Body of pancreas (tissue), 4 donors: ENCODE results near the gene TAP2. TPM values are rescaled to one million over a fixed set of nuclear protein-coding genes. Genes with fewer than 3 reads are reported as not detected.
A peak's percentile ranks its signal among the peaks of the same experiment; 100 is the strongest.

Source experiments
- ATAC-seq: fragments of 150-250 bp; one replicate; pipeline ENCODE4 v1.9.1; 2016
- DNase-seq, 4 donors: peaks; one replicate each; pipeline ENCODE4 v3.0.0-alpha.2; 2019
- H3K27ac ChIP-seq, 4 donors: fragments of 200-600 bp; sonication (generic); 1 replicate in 3 of 4; 2 replicates in 1 of 4; pipeline versions ENCODE4 v1.5.1 to v1.6.1; 2016 to 2019; ENCODE audit warnings: mild to moderate bottlenecking in 1 of 4, mixed read lengths in 1 of 4, moderate library complexity in 1 of 4
- H3K27me3 ChIP-seq, 2 donors: fragments of 200-600 bp; sonication (generic); one replicate each; pipeline ENCODE4 v1.6.0; 2016; ENCODE audit warnings: mild to moderate bottlenecking in 1 of 2
- H3K36me3 ChIP-seq, 2 donors: fragments of 200-600 bp; sonication (generic); replicated peaks in 1 of 2; 2 replicates each; pipeline ENCODE4 v1.5.1; 2016; ENCODE audit warnings: low read depth in 2 of 2; ENCODE audit not compliant: insufficient read depth in 1 of 2
- H3K4me1 ChIP-seq: fragments of 200-600 bp; sonication (generic); one replicate; pipeline ENCODE4 v1.6.0; 2016
- H3K4me3 ChIP-seq, 2 donors: fragments of 200-600 bp; sonication (generic); 1 replicate in 1 of 2; 2 replicates in 1 of 2; pipeline ENCODE4 v1.5.1; 2016 to 2019
- H3K9me3 ChIP-seq, 3 donors: fragments of 200-600 bp; sonication (generic); 1 replicate in 2 of 3; 2 replicates in 1 of 3; pipeline ENCODE4 v1.5.1; 2016
- CTCF ChIP-seq, 7 experiments: fragments of 450-650 bp in 4 of 7; fragments of 200-600 bp in 3 of 7; sonication (generic) in 3 of 7; IDR thresholded peaks; one replicate each; pipeline ENCODE4 v1.5.1; 2016 to 2019; ENCODE audit warnings: antibody characterized with exemption in 7 of 7
- POLR2A ChIP-seq, 3 donors: fragments of 450-650 bp; IDR thresholded peaks; one replicate each; pipeline ENCODE4 v1.6.1; 2016; ENCODE audit warnings: antibody characterized with exemption in 3 of 3, mild to moderate bottlenecking in 2 of 3
- WGBS, 2 donors: methylation state at CpG; one replicate each; pipeline ENCODE4 v1.1.5; 2017; 5-methylcytosine and 5-hydroxymethylcytosine counted together
- intact Hi-C: fragments of 100-400 bp; cut with DNase I; formaldehyde crosslinking; loops from one replicate; pipeline ENCODE4 v1.15.1; 2023
- total RNA-seq, 2 donors: library from RNA; depleted of rRNA; stranded (reverse); fragments of >200 nt; gene quantifications; one replicate each; pipeline ENCODE4 v1.1.0, GENCODE V29; 2016

Gene TAP2
- total RNA-seq, 2 donors from 2014 or later, result 5.2 to 13.8 TPM

DNA sequence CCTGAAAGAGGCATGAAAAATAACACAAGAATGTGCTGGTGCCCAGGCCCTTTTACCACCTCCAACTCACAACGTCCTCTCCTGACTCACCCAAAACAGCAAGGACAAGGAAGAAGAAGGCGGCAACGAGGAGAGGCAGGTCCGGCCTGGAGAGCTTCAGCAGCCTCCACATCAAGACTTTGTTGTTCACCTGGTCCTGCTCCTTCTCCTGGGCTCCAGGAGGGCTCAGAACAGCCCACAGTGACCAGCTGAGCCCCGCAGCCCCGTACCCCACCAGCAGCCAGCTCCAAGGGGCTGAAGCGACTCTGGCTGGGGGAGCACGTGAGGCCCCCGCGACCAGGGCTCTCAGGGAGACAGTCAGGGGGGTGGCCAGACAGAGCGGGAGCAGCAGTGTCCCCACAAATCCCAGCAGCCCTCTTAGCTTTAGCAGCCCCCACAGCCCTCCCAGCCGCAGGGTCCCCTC lies 857 bp downstream of the TAP2 start:
- Histone ChIP-seq H3K4me1 (peaks cover 13% of the 10 kb centered on the region), H3K4me3 (peak overlapping the region in 1 of 2 donors; percentile 72), H3K27me3 (no peaks in the 10 kb centered on the region), H3K9me3 (no peaks in the 10 kb centered on the region), H3K36me3 (peaks cover 0 to 4% of the 10 kb centered on the region in 2 donors), H3K27ac (peak overlapping the region; percentile 80 to 92 (median 90))
- intact Hi-C loops, result no loop called here
- no peak for DNase-seq
- 21 to 48% methylated on average over 7 to 12 of the region's 12 CpGs for WGBS, 2 donors
- no peak for ATAC-seq
- TF ChIP-seq CTCF (IDR thresholded peaks at IDR 0.05) (no peak), POLR2A (IDR thresholded peaks at IDR 0.05) (no peak)

GRCh38 chr6:32836873-32837272 lies 1.7 kb downstream of the TAP2 start:
- H3K4me1 ChIP-seq, result peaks cover 12% of the 10 kb centered on the region
- no peak for ATAC-seq
- no peaks in the 10 kb centered on the region for H3K27me3 ChIP-seq
- WGBS, 2 donors, result 62 to 76% methylated on average over 2 of the region's 2 CpGs
- H3K4me3 ChIP-seq, result no peak overlapping the region
- H3K27ac ChIP-seq, result no peak overlapping the region
- peaks cover 0 to 4% of the 10 kb centered on the region in 2 donors for H3K36me3 ChIP-seq
- DNase-seq, result no peak
- H3K9me3 ChIP-seq, result no peaks in the 10 kb centered on the region
- intact Hi-C loops, result no loop called here
- no peak for TF ChIP-seq POLR2A (IDR thresholded peaks at IDR 0.05)
- TF ChIP-seq CTCF (IDR thresholded peaks at IDR 0.05), result no peak

DNA sequence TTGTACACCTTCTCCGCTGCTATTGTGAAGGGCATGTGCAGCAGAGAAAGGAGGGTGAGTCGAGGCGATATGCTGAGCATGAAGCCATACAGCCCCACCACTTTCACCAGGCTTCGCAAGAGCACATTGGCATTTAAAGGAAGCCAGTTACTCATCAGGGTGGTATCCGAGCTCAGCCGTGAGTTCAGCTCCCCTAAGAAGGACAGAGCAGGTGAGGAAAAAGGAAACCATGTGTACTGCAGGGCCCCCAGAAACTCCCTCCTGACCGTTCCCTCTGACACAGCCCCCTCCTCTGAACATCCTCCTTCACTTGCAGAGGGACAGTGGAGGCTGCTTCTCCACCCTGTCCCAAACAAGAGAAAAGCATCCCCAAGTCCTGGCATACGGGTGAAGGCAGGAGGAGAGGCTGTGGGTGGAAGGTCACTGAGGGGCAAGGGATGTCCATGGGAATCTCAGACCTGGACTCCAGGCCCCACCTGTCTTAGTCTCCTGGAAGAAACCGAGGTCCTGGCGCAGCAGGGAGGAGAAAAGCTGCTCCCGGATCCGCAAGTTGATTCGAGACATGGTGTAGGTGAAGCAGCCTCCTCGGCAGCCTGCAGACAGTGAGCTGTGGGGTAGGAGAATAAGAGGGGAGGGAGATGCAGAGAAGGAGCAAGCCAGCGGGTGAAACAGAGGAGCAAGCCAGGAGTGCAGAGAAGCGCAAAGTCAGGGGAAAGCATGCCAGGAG lies 3.2 kb downstream of the TAP2 start:
- no peak for ATAC-seq

GRCh38 chr6:32833664-32834063 lies 4.9 kb downstream of the TAP2 start:
- intact Hi-C loops, result loop anchor here (5.0 kb wide), 1 partner anchor 34 kb away; no protein-coding TSS in a partner anchor
- Histone ChIP-seq H3K4me1 (peaks cover 8% of the 10 kb centered on the region), H3K27ac (no peak overlapping the region), H3K9me3 (no peaks in the 10 kb centered on the region), H3K4me3 (no peak overlapping the region), H3K27me3 (no peaks in the 10 kb centered on the region), H3K36me3 (peaks cover 0 to 10% of the 10 kb centered on the region in 2 donors)
- TF ChIP-seq CTCF (IDR thresholded peaks at IDR 0.05) (no peak), POLR2A (IDR thresholded peaks at IDR 0.05) (no peak)
- DNase-seq, result no peak
- WGBS, 2 donors, result 84 to 89% methylated on average over 5 of the region's 5 CpGs
- ATAC-seq, result no peak

More for the DNA sequence above, 3.2 kb downstream of the TAP2 start:
- 87 to 91% methylated on average over 16 of the region's 16 CpGs for WGBS, 2 donors
- H3K27ac ChIP-seq, result no peak overlapping the region
- H3K9me3 ChIP-seq, result no peaks in the 10 kb centered on the region
- TF ChIP-seq POLR2A (IDR thresholded peaks at IDR 0.05) (no peak), CTCF (IDR thresholded peaks at IDR 0.05) (no peak)
- H3K27me3 ChIP-seq, result no peaks in the 10 kb centered on the region
- no peak overlapping the region for H3K4me3 ChIP-seq
- DNase-seq, result no peak
- H3K4me1 ChIP-seq, result peaks cover 12% of the 10 kb centered on the region
- intact Hi-C loops, result no loop called here
- peaks cover 0 to 5% of the 10 kb centered on the region in 2 donors for H3K36me3 ChIP-seq
